Measurements from ENCODE around the gene PRR23E. TPM values are rescaled to one million over a fixed set of nuclear protein-coding genes. Genes with fewer than 3 reads are reported as not detected.

Gene PRR23E
- total RNA-seq, 1 donor from 2014 or later: not detected

DNA sequence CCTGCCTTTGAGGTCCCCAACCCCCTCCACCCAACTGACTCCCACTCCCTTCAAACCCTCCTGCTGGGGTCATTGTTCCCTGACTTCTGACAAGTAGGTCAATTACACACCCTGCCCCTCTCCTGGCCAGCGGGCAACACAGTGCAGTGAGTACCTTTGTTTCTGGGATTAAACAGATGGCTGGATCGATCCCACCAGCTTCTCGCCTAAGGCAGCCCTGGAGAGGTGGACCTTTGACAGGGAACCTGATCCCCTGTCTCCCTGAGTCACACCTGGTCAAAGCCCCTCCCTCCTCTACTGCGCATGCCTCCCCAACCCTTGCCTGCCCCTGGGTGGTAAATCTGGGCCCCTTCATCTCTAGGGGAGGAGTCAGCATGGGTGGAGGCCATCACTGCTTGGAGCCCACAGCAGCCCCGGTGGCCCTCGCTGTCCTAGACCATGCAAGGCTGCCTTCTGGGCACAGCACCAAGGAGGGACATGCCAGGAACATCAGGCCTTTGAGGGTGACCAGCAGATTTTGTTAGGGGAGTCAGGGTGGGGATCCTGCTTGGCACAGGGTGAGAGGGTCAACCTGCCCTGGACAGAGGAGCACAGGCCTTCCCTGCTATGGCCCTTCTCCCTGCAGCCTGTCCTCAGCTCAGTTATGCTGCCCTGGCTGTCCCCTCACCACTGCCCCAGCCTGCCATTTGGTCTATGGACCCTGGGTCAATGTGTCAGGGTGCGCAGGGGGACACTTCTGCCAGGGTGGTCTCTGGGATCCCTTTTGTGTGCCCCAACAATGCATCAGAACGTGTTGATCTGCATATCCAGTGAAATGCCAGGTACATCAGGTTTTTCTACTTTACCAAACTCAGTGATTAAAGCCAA lies 9.8 kb upstream of the PRR23E start:
- TF ChIP-seq CTCF (IDR thresholded peaks at IDR 0.05; ENCODE audit: insufficient read depth, low read length, severe bottlenecking): no peak
- FAIRE-seq (peak; percentile 40), DNase-seq (ENCODE audit: low read depth) (no peak)
- H3K27me3 ChIP-seq (ENCODE audit: control insufficient read depth, insufficient read depth, low read length): no peaks in the 10 kb centered on the region
- H3K4me3 ChIP-seq (ENCODE audit: low read depth, low read length): no peak overlapping the region
- H3K36me3 ChIP-seq (ENCODE audit: control insufficient read depth, insufficient read depth, low read length): no peaks in the 10 kb centered on the region

DNA sequence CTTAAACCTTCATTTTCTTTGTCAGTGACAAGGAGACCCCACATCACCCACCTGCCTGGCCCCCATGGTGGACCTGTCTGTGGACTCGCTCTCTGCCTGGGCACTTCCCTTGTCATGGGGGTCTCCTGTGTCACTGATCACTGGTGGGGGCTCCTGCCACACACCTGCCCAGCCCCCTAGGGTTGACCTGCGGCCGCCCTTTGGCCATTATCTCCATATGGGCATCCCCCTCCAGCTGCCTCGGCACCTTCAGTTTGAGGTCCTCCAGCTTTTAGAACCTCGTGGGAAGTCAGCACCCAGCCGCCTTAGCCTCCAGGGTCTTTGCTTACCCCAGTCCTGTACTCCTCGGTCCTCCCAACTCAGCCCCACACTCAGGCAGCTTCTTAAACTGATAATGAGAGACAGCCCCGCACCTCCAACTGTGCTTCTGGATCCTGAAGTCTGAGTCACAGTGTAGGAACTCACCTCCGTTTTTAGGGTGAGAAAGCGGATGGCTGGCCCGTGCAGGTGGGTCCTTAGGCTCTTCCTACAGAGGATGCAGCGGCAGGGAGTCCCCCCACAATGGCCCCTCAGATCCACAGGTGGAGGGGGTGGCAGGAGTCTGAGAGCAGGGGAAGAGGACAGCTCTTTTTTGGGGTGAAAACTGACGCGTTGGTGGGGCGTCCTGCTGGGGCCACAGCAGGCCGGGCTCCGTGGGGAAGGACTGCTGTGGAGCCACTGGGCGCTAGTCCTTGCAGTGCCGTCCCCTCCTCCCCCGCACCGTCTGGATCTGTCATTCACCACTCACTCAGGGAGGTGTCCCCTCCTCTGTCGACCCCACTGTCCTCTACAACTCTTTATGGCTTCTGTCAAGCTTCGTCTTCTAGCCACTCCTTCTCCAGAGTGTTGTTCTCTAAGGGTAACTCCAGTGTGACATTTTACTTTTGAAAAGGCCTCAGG lies 8.7 kb upstream of the PRR23E start:
- no peaks in the 10 kb centered on the region for H3K27me3 ChIP-seq (ENCODE audit: control insufficient read depth, insufficient read depth, low read length)
- DNase-seq (ENCODE audit: low read depth) (no peak), FAIRE-seq (no peak)
- H3K36me3 ChIP-seq (ENCODE audit: control insufficient read depth, insufficient read depth, low read length): no peaks in the 10 kb centered on the region
- no peak for TF ChIP-seq CTCF (IDR thresholded peaks at IDR 0.05; ENCODE audit: insufficient read depth, low read length, severe bottlenecking)
- no peak overlapping the region for H3K4me3 ChIP-seq (ENCODE audit: low read depth, low read length)

- H3K36me3 ChIP-seq (ENCODE audit: control insufficient read depth, insufficient read depth, low read length): no peaks in the 10 kb centered on the region
These were observed 8.1 kb upstream of the PRR23E start for GRCh38 chr3:127184870-127185216.

GRCh38 chr3:127185268-127185667 lies 7.7 kb upstream of the PRR23E start:
- Histone ChIP-seq H3K36me3 (ENCODE audit: control insufficient read depth, insufficient read depth, low read length) (no peaks in the 10 kb centered on the region), H3K4me3 (ENCODE audit: low read depth, low read length) (no peak overlapping the region), H3K27me3 (ENCODE audit: control insufficient read depth, insufficient read depth, low read length) (no peaks in the 10 kb centered on the region)
- DNase-seq (ENCODE audit: low read depth) (no peak), FAIRE-seq (no peak)
- TF ChIP-seq CTCF (IDR thresholded peaks at IDR 0.05; ENCODE audit: insufficient read depth, low read length, severe bottlenecking): no peak

More at GRCh38 chr3:127184870-127185216, 8.1 kb upstream of the PRR23E start:
- no peak for FAIRE-seq
- H3K4me3 ChIP-seq (ENCODE audit: low read depth, low read length): no peak overlapping the region
- TF ChIP-seq CTCF (IDR thresholded peaks at IDR 0.05; ENCODE audit: insufficient read depth, low read length, severe bottlenecking): no peak
- no peak for DNase-seq (ENCODE audit: low read depth)
- H3K27me3 ChIP-seq (ENCODE audit: control insufficient read depth, insufficient read depth, low read length): no peaks in the 10 kb centered on the region

GRCh38 chr3:127185962-127186674 lies 6.8 kb upstream of the PRR23E start:
- H3K27me3 ChIP-seq (ENCODE audit: control insufficient read depth, insufficient read depth, low read length): no peaks in the 10 kb centered on the region
- TF ChIP-seq CTCF (IDR thresholded peaks at IDR 0.05; ENCODE audit: insufficient read depth, low read length, severe bottlenecking): no peak
- no peak overlapping the region for H3K4me3 ChIP-seq (ENCODE audit: low read depth, low read length)
- DNase-seq (ENCODE audit: low read depth) (no peak), FAIRE-seq (no peak)
- H3K36me3 ChIP-seq (ENCODE audit: control insufficient read depth, insufficient read depth, low read length): no peaks in the 10 kb centered on the region

Measured in bronchial epithelial cell (primary cell).